ENCODE results near the gene MYLK3.

Gene MYLK3

GRCh38 chr16:46700048-46700447 is 48.1 kb downstream of the MYLK3 start:
- no peak for TF ChIP-seq CTCF (conservative IDR thresholded peaks at IDR 0.05)
- no peak overlapping the region for H3K27ac ChIP-seq

- no peak for TF ChIP-seq CTCF (conservative IDR thresholded peaks at IDR 0.05)
- no peak overlapping the region for H3K27ac ChIP-seq
Observed at GRCh38 chr16:46696957-46697356, 51.2 kb downstream of the MYLK3 start.

- TF ChIP-seq CTCF (conservative IDR thresholded peaks at IDR 0.05), result no peak
- no peak overlapping the region for H3K27ac ChIP-seq
Observed at GRCh38 chr16:46695937-46696336, 52.2 kb downstream of the MYLK3 start.

GRCh38 chr16:46693598-46693997 is 54.5 kb downstream of the MYLK3 start:
- no peak overlapping the region for H3K27ac ChIP-seq
- TF ChIP-seq CTCF (conservative IDR thresholded peaks at IDR 0.05), result no peak

- H3K27ac ChIP-seq, result no peak overlapping the region
- TF ChIP-seq CTCF (conservative IDR thresholded peaks at IDR 0.05), result no peak
Observed at GRCh38 chr16:46691726-46692125, 56.4 kb downstream of the MYLK3 start.

- peak overlapping the region; percentile 75 for H3K27ac ChIP-seq
- TF ChIP-seq CTCF (conservative IDR thresholded peaks at IDR 0.05), result peak; percentile 21
Observed at GRCh38 chr16:46690281-46691178, 57.6 kb downstream of the MYLK3 start.

- H3K27ac ChIP-seq, result peak within 1 kb of the TSS; percentile 75
- peak; percentile 63 for TF ChIP-seq CTCF (conservative IDR thresholded peaks at IDR 0.05)
Observed at GRCh38 chr16:46689365-46690280, 58.5 kb downstream of the MYLK3 start, which contains the start of gene ORC6. TSS of gene ORC6 (plus strand) at chr16:46689659. CDS start at chr16:46689706, 47 bp downstream.
